ENCODE measurements around the gene SNAI3.

DNA sequence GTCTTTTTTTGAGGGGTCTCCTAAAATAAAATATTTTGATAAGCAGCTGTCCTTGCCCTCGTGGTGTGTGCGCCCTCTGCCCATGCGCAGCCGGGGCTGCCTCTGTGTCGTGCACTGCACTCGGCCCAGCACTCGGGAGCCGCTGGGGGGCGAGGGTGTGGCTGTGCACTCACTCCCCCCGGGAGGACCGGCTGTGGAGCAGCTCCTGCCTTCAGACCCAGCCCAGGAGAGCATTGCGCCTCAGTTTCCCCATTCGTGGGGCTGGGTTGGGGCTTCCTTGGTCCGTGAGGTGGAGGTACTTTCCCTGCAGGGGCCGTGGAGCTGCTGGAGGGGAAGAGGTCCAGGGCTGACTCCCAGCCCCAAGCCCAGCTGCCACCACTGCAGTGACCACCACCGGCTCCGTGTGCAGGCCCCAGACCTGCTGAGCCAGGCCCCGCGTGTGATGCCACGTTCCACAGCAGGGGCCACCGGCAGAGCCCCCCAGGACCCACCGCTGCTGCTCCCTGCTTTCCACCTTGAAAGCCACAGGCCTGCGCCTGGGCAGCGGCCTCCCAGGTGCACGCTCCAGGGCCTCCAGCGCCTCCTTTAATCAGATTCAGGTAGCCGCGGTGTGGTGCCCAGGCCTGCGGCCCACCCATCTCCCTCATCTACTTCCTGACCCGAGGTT lies 54.3 kb downstream of the SNAI3 start:
- TF ChIP-seq, protein P1, sequence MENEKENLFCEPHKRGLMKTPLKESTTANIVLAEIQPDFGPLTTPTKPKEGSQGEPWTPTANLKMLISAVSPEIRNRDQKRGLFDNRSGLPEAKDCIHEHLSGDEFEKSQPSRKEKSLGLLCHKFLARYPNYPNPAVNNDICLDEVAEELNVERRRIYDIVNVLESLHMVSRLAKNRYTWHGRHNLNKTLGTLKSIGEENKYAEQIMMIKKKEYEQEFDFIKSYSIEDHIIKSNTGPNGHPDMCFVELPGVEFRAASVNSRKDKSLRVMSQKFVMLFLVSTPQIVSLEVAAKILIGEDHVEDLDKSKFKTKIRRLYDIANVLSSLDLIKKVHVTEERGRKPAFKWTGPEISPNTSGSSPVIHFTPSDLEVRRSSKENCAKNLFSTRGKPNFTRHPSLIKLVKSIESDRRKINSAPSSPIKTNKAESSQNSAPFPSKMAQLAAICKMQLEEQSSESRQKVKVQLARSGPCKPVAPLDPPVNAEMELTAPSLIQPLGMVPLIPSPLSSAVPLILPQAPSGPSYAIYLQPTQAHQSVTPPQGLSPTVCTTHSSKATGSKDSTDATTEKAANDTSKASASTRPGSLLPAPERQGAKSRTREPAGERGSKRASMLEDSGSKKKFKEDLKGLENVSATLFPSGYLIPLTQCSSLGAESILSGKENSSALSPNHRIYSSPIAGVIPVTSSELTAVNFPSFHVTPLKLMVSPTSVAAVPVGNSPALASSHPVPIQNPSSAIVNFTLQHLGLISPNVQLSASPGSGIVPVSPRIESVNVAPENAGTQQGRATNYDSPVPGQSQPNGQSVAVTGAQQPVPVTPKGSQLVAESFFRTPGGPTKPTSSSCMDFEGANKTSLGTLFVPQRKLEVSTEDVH (IDR thresholded peaks at IDR 0.05; ENCODE audit: low read depth, partially characterized antibody) = no peak
- TF ChIP-seq ZZZ3 (IDR thresholded peaks at IDR 0.05) (no peak), HDAC2 (IDR thresholded peaks at IDR 0.05) (no peak), ZNF133 (CRISPR knock-in tag; IDR thresholded peaks at IDR 0.05) (no peak), ZNF224 (CRISPR knock-in tag; IDR thresholded peaks at IDR 0.05) (no peak), SMAD4 (CRISPR knock-in tag; conservative IDR thresholded peaks at IDR 0.05) (no peak), SAP30 (IDR thresholded peaks at IDR 0.05; ENCODE audit: borderline replicate concordance, insufficient read depth, low read depth, low read length, poor library complexity, severe bottlenecking) (no peak)
- TF ChIP-seq, protein P2, sequence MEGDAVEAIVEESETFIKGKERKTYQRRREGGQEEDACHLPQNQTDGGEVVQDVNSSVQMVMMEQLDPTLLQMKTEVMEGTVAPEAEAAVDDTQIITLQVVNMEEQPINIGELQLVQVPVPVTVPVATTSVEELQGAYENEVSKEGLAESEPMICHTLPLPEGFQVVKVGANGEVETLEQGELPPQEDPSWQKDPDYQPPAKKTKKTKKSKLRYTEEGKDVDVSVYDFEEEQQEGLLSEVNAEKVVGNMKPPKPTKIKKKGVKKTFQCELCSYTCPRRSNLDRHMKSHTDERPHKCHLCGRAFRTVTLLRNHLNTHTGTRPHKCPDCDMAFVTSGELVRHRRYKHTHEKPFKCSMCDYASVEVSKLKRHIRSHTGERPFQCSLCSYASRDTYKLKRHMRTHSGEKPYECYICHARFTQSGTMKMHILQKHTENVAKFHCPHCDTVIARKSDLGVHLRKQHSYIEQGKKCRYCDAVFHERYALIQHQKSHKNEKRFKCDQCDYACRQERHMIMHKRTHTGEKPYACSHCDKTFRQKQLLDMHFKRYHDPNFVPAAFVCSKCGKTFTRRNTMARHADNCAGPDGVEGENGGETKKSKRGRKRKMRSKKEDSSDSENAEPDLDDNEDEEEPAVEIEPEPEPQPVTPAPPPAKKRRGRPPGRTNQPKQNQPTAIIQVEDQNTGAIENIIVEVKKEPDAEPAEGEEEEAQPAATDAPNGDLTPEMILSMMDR (IDR thresholded peaks at IDR 0.05 in 2 of 3, conservative IDR thresholded peaks at IDR 0.05 in 1 of 3; ENCODE audit: insufficient read depth in 2 of 3, low read depth in 1 of 3, low read length in 3 of 3) = no peak
- TF ChIP-seq, protein P3, sequence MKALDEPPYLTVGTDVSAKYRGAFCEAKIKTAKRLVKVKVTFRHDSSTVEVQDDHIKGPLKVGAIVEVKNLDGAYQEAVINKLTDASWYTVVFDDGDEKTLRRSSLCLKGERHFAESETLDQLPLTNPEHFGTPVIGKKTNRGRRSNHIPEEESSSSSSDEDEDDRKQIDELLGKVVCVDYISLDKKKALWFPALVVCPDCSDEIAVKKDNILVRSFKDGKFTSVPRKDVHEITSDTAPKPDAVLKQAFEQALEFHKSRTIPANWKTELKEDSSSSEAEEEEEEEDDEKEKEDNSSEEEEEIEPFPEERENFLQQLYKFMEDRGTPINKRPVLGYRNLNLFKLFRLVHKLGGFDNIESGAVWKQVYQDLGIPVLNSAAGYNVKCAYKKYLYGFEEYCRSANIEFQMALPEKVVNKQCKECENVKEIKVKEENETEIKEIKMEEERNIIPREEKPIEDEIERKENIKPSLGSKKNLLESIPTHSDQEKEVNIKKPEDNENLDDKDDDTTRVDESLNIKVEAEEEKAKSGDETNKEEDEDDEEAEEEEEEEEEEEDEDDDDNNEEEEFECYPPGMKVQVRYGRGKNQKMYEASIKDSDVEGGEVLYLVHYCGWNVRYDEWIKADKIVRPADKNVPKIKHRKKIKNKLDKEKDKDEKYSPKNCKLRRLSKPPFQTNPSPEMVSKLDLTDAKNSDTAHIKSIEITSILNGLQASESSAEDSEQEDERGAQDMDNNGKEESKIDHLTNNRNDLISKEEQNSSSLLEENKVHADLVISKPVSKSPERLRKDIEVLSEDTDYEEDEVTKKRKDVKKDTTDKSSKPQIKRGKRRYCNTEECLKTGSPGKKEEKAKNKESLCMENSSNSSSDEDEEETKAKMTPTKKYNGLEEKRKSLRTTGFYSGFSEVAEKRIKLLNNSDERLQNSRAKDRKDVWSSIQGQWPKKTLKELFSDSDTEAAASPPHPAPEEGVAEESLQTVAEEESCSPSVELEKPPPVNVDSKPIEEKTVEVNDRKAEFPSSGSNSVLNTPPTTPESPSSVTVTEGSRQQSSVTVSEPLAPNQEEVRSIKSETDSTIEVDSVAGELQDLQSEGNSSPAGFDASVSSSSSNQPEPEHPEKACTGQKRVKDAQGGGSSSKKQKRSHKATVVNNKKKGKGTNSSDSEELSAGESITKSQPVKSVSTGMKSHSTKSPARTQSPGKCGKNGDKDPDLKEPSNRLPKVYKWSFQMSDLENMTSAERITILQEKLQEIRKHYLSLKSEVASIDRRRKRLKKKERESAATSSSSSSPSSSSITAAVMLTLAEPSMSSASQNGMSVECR (CRISPR knock-in tag; IDR thresholded peaks at IDR 0.05) = no peak

Measured in K562 (cell line).